Measurements from ENCODE around the gene SPTB.

Gene SPTB

DNA sequence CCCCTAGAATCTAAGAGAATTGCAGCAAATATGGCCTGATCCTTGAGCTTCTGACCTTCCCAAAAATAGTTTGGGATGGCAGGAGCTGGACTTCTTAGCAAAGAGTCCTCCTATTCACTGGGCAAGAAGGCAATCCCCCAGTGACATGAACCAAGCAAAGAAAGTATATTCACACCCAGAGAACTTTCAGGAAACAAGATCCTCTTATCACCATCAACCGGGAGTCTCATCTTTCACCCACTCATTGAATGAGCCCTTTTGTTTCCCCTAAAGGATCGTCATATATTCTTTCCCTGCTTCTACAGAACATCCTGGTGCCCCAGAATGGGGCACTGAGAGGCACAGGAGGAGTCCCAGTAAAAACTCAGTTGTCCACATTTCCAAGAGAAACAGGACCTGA is 19.7 kb downstream of the SPTB start:
- H3K27me3 ChIP-seq (ENCODE audit: control insufficient read depth, insufficient read depth, low read length) = no peaks in the 10 kb centered on the region
- no peak overlapping the region for H3K27ac ChIP-seq (ENCODE audit: low read depth, low read length)
- H3K9ac ChIP-seq (ENCODE audit: low read length) = no peak overlapping the region
- H3K4me1 ChIP-seq (ENCODE audit: control insufficient read depth, insufficient read depth, low read length) = no peaks in the 10 kb centered on the region
- no peak overlapping the region for H3K4me3 ChIP-seq (ENCODE audit: low read length)
- H3K36me3 ChIP-seq (ENCODE audit: control insufficient read depth, insufficient read depth, low read length) = no peaks in the 10 kb centered on the region

DNA sequence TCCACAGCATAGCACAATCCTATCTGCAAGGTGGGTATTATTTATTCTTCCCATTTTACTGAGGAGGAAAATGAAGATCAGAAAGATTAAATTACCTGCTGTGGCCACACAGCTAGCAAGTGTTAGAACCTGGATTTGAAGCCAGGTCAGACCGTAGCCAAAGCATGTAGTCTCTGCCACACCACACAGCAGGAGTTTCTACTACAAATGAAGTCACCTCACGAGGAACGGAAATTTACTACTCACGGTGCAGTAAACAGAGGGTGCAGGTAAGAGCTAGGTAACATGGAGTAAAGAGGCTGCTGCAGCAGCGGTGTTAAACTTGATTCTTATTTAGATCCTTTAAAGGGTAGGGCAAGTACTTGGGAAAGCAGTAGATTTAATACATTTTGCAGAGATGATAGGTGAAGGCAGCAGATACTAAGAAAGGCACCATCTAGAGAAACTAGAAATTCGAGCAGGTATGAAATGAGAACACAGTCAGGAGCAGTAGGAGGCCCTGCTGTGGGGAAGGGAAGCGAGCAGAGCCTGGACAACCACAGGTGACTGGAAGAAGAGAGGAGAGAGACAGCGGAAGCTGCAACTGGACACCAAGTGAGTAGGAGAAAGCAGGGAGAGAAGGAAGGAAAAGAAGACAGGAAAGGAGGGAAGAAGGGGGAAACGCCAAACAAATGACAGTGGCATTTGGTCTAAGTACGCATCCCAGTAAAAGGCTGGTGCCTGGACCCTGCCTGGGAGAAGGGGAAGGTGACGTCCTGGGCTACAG is 21.5 kb downstream of the SPTB start:
- Histone ChIP-seq H3K4me3 (ENCODE audit: low read length) (no peak overlapping the region), H3K27ac (ENCODE audit: low read depth, low read length) (no peak overlapping the region), H3K27me3 (ENCODE audit: control insufficient read depth, insufficient read depth, low read length) (no peaks in the 10 kb centered on the region), H3K36me3 (ENCODE audit: control insufficient read depth, insufficient read depth, low read length) (no peaks in the 10 kb centered on the region), H3K4me1 (ENCODE audit: control insufficient read depth, insufficient read depth, low read length) (no peaks in the 10 kb centered on the region), H3K9ac (ENCODE audit: low read length) (no peak overlapping the region)

DNA sequence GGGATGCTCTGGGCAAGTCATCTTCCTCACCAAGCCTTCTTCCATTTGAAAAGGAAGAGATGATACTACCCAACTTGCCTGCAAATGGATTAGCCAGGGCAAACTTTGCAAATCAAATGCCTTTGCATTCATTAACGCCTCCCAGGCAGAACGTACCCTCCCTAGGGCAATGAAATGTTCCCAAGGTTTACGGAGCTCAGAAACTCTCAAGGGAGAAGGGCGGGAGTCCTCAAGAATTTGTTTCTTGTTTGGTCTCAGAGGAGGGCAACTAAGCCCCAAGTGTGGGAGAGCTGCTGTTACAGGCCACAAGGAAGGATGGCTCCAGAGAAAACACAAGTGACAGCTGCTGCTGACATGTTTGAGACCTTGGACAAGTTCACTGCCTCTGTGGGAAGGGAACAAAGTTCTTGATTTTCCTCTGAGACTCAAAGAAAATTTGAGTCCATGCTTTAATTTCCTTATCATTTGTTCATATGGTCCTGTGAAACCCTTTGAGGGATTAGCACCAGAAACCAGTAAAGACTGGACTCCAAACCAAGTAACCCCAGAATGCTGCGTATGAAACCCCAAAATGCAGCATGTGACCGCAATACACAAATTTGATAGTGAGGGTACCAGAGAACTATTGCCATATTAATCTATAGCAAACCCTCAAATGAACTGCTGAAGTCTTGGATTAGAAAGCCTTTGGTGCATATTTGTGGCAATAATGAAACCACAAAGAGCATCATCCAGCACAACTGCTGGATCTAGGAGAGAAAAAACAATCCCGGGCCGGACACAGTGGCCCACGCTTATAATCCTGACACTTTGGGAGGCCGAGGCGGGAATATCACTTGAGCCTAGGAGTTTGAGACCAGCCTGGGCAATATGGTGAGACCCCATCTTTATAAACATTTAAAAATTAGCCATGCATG is 22.9 kb downstream of the SPTB start:
- Histone ChIP-seq H3K9ac (ENCODE audit: low read length) (no peak overlapping the region), H3K4me3 (ENCODE audit: low read length) (no peak overlapping the region), H3K4me1 (ENCODE audit: control insufficient read depth, insufficient read depth, low read length) (no peaks in the 10 kb centered on the region), H3K27me3 (ENCODE audit: control insufficient read depth, insufficient read depth, low read length) (no peaks in the 10 kb centered on the region), H3K27ac (ENCODE audit: low read depth, low read length) (no peak overlapping the region), H3K36me3 (ENCODE audit: control insufficient read depth, insufficient read depth, low read length) (no peaks in the 10 kb centered on the region)

DNA sequence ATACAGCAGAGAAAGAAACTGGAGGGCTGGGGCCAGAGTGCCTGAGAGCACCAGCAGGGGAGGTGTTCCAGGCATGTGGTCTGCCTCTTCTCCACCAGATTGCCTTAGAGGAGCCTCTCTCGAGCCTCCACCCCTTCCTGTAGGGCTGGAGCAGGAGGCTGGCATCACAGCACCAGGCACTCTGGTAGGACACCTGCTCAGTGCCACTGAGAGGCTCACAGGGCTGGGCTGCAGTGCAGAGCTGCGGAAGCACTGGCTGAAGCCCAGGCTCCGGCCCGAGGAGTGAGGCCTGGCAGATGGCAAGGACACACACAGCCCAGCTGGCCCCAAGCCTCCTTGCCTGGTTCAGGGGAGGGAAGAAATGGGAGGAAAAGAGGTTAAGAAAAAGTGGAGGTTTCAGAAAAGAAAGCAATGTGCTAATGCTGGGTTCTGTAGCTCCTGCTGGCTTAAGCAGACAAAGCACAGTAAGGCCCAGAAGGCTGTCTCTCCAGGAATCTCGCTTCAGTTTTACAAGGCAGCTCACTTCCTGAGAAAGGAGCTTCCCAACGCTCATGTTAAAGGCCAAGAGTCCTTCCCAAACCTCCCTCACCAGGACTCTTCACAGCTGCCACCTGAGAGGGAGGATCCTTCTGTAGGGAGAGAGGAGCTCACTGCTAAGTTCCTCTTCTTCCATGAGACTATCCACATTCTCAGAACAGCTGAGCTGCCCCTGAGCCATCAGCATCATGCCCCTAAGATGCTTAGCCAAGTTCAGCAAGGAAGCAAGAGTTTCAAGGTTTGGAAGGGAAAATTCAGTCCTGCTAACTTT is 23.8 kb downstream of the SPTB start:
- H3K36me3 ChIP-seq (ENCODE audit: control insufficient read depth, insufficient read depth, low read length) = no peaks in the 10 kb centered on the region
- no peak overlapping the region for H3K9ac ChIP-seq (ENCODE audit: low read length)
- no peaks in the 10 kb centered on the region for H3K27me3 ChIP-seq (ENCODE audit: control insufficient read depth, insufficient read depth, low read length)
- no peak overlapping the region for H3K27ac ChIP-seq (ENCODE audit: low read depth, low read length)
- H3K4me3 ChIP-seq (ENCODE audit: low read length) = no peak overlapping the region
- H3K4me1 ChIP-seq (ENCODE audit: control insufficient read depth, insufficient read depth, low read length) = no peaks in the 10 kb centered on the region

DNA sequence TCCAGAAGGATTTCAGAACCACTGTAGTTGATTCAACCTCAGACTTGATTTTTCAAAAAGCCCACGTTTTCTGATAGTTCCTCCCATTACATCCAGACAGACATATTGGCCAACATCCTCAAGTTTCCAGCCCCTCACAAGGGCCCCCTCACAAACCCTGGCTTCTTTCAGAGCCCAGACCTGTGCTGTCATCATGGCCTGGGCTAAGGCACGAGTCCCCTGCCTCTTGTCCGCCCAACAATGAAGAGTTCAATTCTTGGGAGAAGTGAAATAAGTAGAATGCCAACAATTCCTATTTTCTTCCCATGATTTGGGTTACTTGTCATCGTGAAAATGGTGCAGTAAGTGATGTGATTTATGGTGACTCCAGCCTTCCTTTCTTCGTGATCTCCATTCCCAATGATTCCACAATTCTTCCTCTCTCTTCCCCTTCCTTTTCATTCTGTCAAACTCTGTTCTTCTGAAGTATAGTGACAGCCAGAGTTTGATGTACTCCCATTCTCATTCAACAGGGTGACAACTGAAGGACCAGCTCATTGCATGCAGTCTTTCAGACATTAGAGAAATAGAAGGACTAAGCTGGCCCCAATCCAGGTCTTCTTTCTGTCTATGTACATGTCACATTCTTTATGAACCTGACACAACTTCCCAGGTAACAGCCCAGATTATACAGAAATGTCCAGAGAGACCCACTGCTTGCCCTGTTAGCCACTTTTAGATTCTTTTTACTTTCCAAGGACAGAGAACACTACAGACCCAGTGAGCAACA is 29.2 kb downstream of the SPTB start:
- no peaks in the 10 kb centered on the region for H3K36me3 ChIP-seq (ENCODE audit: control insufficient read depth, insufficient read depth, low read length)
- no peak overlapping the region for H3K27ac ChIP-seq (ENCODE audit: low read depth, low read length)
- no peak overlapping the region for H3K9ac ChIP-seq (ENCODE audit: low read length)
- H3K4me3 ChIP-seq (ENCODE audit: low read length) = no peak overlapping the region
- no peaks in the 10 kb centered on the region for H3K27me3 ChIP-seq (ENCODE audit: control insufficient read depth, insufficient read depth, low read length)
- H3K4me1 ChIP-seq (ENCODE audit: control insufficient read depth, insufficient read depth, low read length) = no peaks in the 10 kb centered on the region

DNA sequence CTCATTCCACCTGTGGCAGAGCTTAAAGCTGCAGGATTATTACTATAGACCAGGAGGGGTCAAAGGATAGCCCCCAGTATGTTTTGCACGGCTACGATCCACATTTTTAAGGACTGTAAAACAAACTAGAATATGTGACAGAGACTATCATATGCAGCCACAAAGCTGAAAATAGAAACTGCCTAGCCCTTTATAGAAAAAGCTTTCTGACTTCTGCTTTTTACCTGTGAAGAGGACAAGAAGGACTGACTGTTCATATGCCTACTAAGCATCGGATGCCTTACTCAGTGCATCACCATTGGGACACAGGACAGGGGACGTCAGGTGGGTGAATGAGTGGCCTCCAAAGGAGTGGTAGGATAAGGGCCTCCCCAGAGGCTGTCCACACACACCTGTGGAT is 29.8 kb downstream of the SPTB start:
- H3K4me3 ChIP-seq (ENCODE audit: low read length) = no peak overlapping the region
- H3K36me3 ChIP-seq (ENCODE audit: control insufficient read depth, insufficient read depth, low read length) = no peaks in the 10 kb centered on the region
- no peaks in the 10 kb centered on the region for H3K4me1 ChIP-seq (ENCODE audit: control insufficient read depth, insufficient read depth, low read length)
- H3K27me3 ChIP-seq (ENCODE audit: control insufficient read depth, insufficient read depth, low read length) = no peaks in the 10 kb centered on the region
- H3K27ac ChIP-seq (ENCODE audit: low read depth, low read length) = no peak overlapping the region
- H3K9ac ChIP-seq (ENCODE audit: low read length) = no peak overlapping the region

DNA sequence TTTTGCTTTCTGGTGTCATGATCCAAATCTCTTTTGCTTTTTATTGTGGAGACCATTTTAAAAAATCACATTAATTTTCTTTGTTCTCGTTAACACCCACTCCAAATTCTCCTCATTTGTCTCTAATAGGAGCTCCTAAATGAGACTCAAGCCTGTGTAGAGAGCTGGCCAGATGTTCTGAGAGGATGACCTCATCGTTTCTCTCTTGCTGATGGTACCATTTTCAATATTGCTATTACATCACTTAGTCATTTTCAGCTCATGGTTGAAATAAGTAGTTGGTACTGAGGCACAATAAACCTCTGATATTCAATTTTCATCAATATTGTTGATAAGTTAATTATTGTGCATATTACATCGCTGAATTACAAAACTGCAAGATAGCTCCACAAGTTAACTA is 31.5 kb downstream of the SPTB start:
- Histone ChIP-seq H3K27ac (ENCODE audit: low read depth, low read length) (no peak overlapping the region), H3K36me3 (ENCODE audit: control insufficient read depth, insufficient read depth, low read length) (no peaks in the 10 kb centered on the region), H3K9ac (ENCODE audit: low read length) (no peak overlapping the region), H3K4me1 (ENCODE audit: control insufficient read depth, insufficient read depth, low read length) (no peaks in the 10 kb centered on the region), H3K27me3 (ENCODE audit: control insufficient read depth, insufficient read depth, low read length) (no peaks in the 10 kb centered on the region), H3K4me3 (ENCODE audit: low read length) (no peak overlapping the region)

DNA sequence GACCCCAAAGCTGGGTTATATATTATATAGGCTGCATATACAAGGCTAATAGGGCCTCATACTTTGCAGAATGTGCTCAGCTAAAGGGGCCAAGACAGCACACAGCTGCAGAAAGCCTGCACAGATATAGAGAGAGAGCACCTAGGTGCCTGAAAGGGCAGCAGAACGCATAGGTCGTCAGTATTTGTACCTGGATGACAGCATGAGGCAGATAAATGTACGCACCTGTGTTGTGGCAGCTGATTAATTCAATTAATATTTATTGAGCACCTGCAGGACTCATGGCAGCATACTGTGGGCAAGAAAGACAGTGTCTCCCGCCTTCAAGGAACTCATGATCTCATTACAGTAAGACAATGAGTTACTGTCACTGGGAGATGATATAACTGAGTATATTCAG is 33.4 kb downstream of the SPTB start:
- Histone ChIP-seq H3K36me3 (ENCODE audit: control insufficient read depth, insufficient read depth, low read length) (no peaks in the 10 kb centered on the region), H3K27ac (ENCODE audit: low read depth, low read length) (no peak overlapping the region), H3K27me3 (ENCODE audit: control insufficient read depth, insufficient read depth, low read length) (no peaks in the 10 kb centered on the region), H3K4me1 (ENCODE audit: control insufficient read depth, insufficient read depth, low read length) (no peaks in the 10 kb centered on the region), H3K4me3 (ENCODE audit: low read length) (no peak overlapping the region), H3K9ac (ENCODE audit: low read length) (no peak overlapping the region)

DNA sequence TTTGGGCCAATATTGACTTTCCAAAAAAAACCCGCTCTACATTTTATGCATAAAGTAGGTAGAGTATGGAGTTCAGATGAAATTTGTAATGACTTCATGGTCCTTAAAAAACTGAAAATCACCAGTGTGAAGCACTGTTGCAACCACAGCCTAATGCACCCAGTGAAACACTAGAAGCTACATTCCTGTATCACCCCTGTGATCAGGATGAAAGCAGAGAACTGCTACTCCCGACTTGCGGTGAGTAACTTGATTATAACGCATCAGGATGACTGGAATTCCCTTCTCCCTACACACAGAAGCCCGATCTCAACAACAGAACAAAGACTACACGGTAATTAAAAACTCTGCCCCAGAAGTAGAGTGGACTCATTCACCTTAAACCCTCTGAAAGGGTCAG is 33.8 kb downstream of the SPTB start:
- H3K4me3 ChIP-seq (ENCODE audit: low read length) = no peak overlapping the region
- no peak overlapping the region for H3K9ac ChIP-seq (ENCODE audit: low read length)
- no peaks in the 10 kb centered on the region for H3K4me1 ChIP-seq (ENCODE audit: control insufficient read depth, insufficient read depth, low read length)
- no peaks in the 10 kb centered on the region for H3K27me3 ChIP-seq (ENCODE audit: control insufficient read depth, insufficient read depth, low read length)
- H3K36me3 ChIP-seq (ENCODE audit: control insufficient read depth, insufficient read depth, low read length) = no peaks in the 10 kb centered on the region
- H3K27ac ChIP-seq (ENCODE audit: low read depth, low read length) = no peak overlapping the region

DNA sequence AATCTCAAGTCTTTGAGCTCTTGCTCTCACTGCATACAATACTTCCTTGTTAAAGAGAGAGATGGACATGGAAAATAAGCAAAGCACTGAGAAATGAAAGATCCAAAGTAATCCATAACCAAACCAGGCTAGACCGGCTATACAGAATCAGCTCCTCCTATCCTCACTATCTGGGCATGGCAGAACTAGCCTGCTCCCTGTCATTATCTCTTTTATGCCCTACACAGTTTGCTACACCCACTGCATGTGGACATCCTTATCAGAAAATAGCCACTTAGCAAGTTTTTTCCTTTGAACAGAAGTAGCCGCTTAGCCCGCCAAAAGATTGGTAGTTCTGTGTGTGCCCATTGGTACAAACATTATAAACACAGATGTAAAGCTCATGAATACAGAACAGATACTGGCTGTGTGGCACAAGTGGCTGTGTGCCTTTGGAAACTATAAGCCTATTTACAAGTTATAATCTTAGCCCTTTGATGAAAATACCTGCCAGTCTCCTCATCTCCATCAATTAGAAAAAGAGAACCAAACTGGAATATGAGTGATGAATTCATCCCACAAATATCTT is 34.7 kb downstream of the SPTB start:
- no peaks in the 10 kb centered on the region for H3K27me3 ChIP-seq (ENCODE audit: control insufficient read depth, insufficient read depth, low read length)
- no peaks in the 10 kb centered on the region for H3K4me1 ChIP-seq (ENCODE audit: control insufficient read depth, insufficient read depth, low read length)
- no peak overlapping the region for H3K27ac ChIP-seq (ENCODE audit: low read depth, low read length)
- H3K9ac ChIP-seq (ENCODE audit: low read length) = no peak overlapping the region
- H3K36me3 ChIP-seq (ENCODE audit: control insufficient read depth, insufficient read depth, low read length) = no peaks in the 10 kb centered on the region
- H3K4me3 ChIP-seq (ENCODE audit: low read length) = no peak overlapping the region

DNA sequence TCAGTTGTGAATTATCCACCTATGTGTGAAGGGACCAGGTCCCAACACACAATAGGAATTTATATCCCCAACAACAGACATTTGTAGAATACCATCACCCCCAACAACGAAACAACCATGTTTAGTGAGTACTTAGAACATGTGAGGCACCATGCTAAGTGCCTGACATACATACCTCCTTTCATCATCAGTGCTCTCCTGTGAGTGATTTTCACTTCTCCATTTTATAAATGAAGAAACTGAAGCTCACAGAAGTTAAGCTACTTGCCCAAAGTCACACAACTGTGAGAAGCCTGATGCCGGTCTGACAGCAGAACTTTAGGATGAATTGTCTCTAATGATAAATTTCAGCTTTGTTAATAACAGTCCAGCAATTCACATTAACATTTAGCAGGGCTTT is 35.4 kb downstream of the SPTB start:
- Histone ChIP-seq H3K36me3 (ENCODE audit: control insufficient read depth, insufficient read depth, low read length) (no peaks in the 10 kb centered on the region), H3K27ac (ENCODE audit: low read depth, low read length) (no peak overlapping the region), H3K9ac (ENCODE audit: low read length) (no peak overlapping the region), H3K4me1 (ENCODE audit: control insufficient read depth, insufficient read depth, low read length) (no peaks in the 10 kb centered on the region), H3K4me3 (ENCODE audit: low read length) (no peak overlapping the region), H3K27me3 (ENCODE audit: control insufficient read depth, insufficient read depth, low read length) (no peaks in the 10 kb centered on the region)
